Measurements from ENCODE around the gene RAET1L. TPM values are rescaled to one million over a fixed set of nuclear protein-coding genes. Genes with fewer than 3 reads are reported as not detected.
"Not testable (repeated sequence)": the region's sequence is repeated elsewhere in the genome, so short reads cannot be mapped to it uniquely, and the experiment has no call there.

RAET1L gene
- total RNA-seq, 1 experiment from 2014 or later: not detected

GRCh38 chr6:150006961-150007464 lies 18.3 kb downstream of the RAET1L start:
- Histone ChIP-seq H3K36me3 (no peaks in the 10 kb centered on the region), H3K4me3 (no peak overlapping the region), H3K9me3 (no peaks in the 10 kb centered on the region), H3K27me3 (no peaks in the 10 kb centered on the region)
- no peak for DNase-seq

GRCh38 chr6:150005761-150006651 lies 19.3 kb downstream of the RAET1L start:
- Histone ChIP-seq H3K9me3 (no peaks in the 10 kb centered on the region), H3K36me3 (no peaks in the 10 kb centered on the region), H3K27me3 (no peaks in the 10 kb centered on the region), H3K4me3 (peak overlapping the region; percentile 62)
- DNase-seq: no peak

- peak; percentile 96 for DNase-seq
- Histone ChIP-seq H3K4me3 (peak overlapping the region; percentile 62), H3K9me3 (no peaks in the 10 kb centered on the region), H3K27me3 (no peaks in the 10 kb centered on the region), H3K36me3 (no peaks in the 10 kb centered on the region)
These were observed 20.3 kb downstream of the RAET1L start for GRCh38 chr6:150004783-150005717.

GRCh38 chr6:150004101-150004782 lies 21.1 kb downstream of the RAET1L start:
- Histone ChIP-seq H3K9me3 (no peaks in the 10 kb centered on the region), H3K27me3 (no peaks in the 10 kb centered on the region), H3K36me3 (no peaks in the 10 kb centered on the region), H3K4me3 (peak overlapping the region; percentile 62)
- no peak for DNase-seq

GRCh38 chr6:150003599-150003998 lies 21.7 kb downstream of the RAET1L start:
- not testable (repeated sequence) for H3K27me3 ChIP-seq, H3K9me3 ChIP-seq

GRCh38 chr6:150002710-150003109 lies 22.6 kb downstream of the RAET1L start:
- Histone ChIP-seq H3K9me3 (no peaks in the 10 kb centered on the region), H3K36me3 (no peaks in the 10 kb centered on the region), H3K4me3 (no peak overlapping the region), H3K27me3 (no peaks in the 10 kb centered on the region)
- DNase-seq: no peak

More at GRCh38 chr6:150003599-150003998, 21.7 kb downstream of the RAET1L start:
- not testable (repeated sequence) for DNase-seq, H3K4me3 ChIP-seq, H3K36me3 ChIP-seq

GRCh38 chr6:150001295-150002008 lies 23.9 kb downstream of the RAET1L start:
- no peaks in the 10 kb centered on the region for H3K36me3 ChIP-seq
- H3K9me3 ChIP-seq: no peaks in the 10 kb centered on the region
- H3K27me3 ChIP-seq: no peaks in the 10 kb centered on the region
- H3K4me3 ChIP-seq: no peak overlapping the region
- no peak for DNase-seq

- no peaks in the 10 kb centered on the region for H3K9me3 ChIP-seq
- no peak overlapping the region for H3K4me3 ChIP-seq
- DNase-seq: no peak
- no peaks in the 10 kb centered on the region for H3K27me3 ChIP-seq
- no peaks in the 10 kb centered on the region for H3K36me3 ChIP-seq
These were observed 25.7 kb downstream of the RAET1L start for GRCh38 chr6:149999636-150000035.

- Histone ChIP-seq H3K9me3 (no peaks in the 10 kb centered on the region), H3K27me3 (peaks cover 18% of the 10 kb centered on the region)
- no peak for DNase-seq
These were observed 29.4 kb downstream of the RAET1L start for GRCh38 chr6:149995971-149996370.

GRCh38 chr6:149995235-149995750 lies 30.0 kb downstream of the RAET1L start:
- Histone ChIP-seq H3K27me3 (peaks cover 25% of the 10 kb centered on the region), H3K4me3 (no peak overlapping the region), H3K9me3 (no peaks in the 10 kb centered on the region), H3K36me3 (no peaks in the 10 kb centered on the region)
- DNase-seq: no peak

More at GRCh38 chr6:149995971-149996370, 29.4 kb downstream of the RAET1L start:
- Histone ChIP-seq H3K4me3 (no peak overlapping the region), H3K36me3 (no peaks in the 10 kb centered on the region)

GRCh38 chr6:149991838-149992237 lies 33.5 kb downstream of the RAET1L start:
- Histone ChIP-seq H3K4me3 (no peak overlapping the region), H3K36me3 (no peaks in the 10 kb centered on the region), H3K9me3 (peaks cover 9% of the 10 kb centered on the region; the same call in 1 of the 2 replicates), H3K27me3 (peaks cover 57% of the 10 kb centered on the region)
- no peak for DNase-seq

- not testable (repeated sequence) for H3K4me3 ChIP-seq, DNase-seq, H3K36me3 ChIP-seq, H3K9me3 ChIP-seq
- H3K27me3 ChIP-seq: peaks cover 60% of the 10 kb centered on the region
These were observed 33.9 kb downstream of the RAET1L start for GRCh38 chr6:149991472-149991795.

- peak overlapping the region; percentile 36 for H3K4me3 ChIP-seq
- H3K27me3 ChIP-seq: peaks cover 62% of the 10 kb centered on the region
- peak; percentile 26 for DNase-seq
- H3K36me3 ChIP-seq: no peaks in the 10 kb centered on the region
- peaks cover 9% of the 10 kb centered on the region for H3K9me3 ChIP-seq
These were observed 34.5 kb downstream of the RAET1L start for GRCh38 chr6:149990661-149991471.

GRCh38 chr6:149990212-149990660 lies 35.1 kb downstream of the RAET1L start:
- Histone ChIP-seq H3K4me3 (peak overlapping the region; percentile 36), H3K9me3 (peaks cover 9% of the 10 kb centered on the region), H3K36me3 (no peaks in the 10 kb centered on the region), H3K27me3 (peaks cover 62% of the 10 kb centered on the region)
- no peak for DNase-seq

All from MG63 (cell line).